Mucosa of rectum (tissue), 2 donors: ENCODE data around the gene CYP1A1.
"Not testable (repeated sequence)": the region's sequence is repeated elsewhere in the genome, so short reads cannot be mapped to it uniquely, and the experiment has no call there.

Experiments used
- H3K27ac ChIP-seq, 2 donors: one replicate each; pipeline ENCODE4 v1.7.0; 2013; ENCODE audit warnings: inconsistent platforms in 2 of 2, low read depth in 2 of 2, low read length in 2 of 2
- H3K27me3 ChIP-seq, 2 donors: one replicate each; pipeline ENCODE4 v1.7.0; 2013; ENCODE audit warnings: low read length in 2 of 2; ENCODE audit not compliant: control insufficient read depth in 2 of 2, insufficient read depth in 2 of 2
- H3K36me3 ChIP-seq, 2 donors: one replicate each; pipeline ENCODE4 v1.7.0; 2013; ENCODE audit warnings: low read length in 2 of 2; ENCODE audit not compliant: control insufficient read depth in 2 of 2, insufficient read depth in 2 of 2
- H3K4me1 ChIP-seq, 2 donors: one replicate each; pipeline ENCODE4 v1.7.0; 2013; ENCODE audit warnings: low read length in 2 of 2, mild to moderate bottlenecking in 1 of 2; ENCODE audit not compliant: control insufficient read depth in 2 of 2, insufficient read depth in 2 of 2
- H3K4me3 ChIP-seq, 2 donors: one replicate each; pipeline ENCODE4 v1.7.0; 2013; ENCODE audit warnings: low read length in 2 of 2
- H3K9ac ChIP-seq, 2 donors: one replicate each; pipeline ENCODE4 v1.7.0; 2013; ENCODE audit warnings: low read length in 2 of 2, low read depth in 1 of 2, mild to moderate bottlenecking in 1 of 2
- H3K9me3 ChIP-seq, 2 donors: one replicate each; pipeline ENCODE4 v1.7.0; 2013; ENCODE audit warnings: low read length in 2 of 2; ENCODE audit not compliant: control insufficient read depth in 2 of 2
- donor health status: healthy.
- donor health status: Normal muscosa, but diverticular disease.

The CYP1A1 gene

DNA sequence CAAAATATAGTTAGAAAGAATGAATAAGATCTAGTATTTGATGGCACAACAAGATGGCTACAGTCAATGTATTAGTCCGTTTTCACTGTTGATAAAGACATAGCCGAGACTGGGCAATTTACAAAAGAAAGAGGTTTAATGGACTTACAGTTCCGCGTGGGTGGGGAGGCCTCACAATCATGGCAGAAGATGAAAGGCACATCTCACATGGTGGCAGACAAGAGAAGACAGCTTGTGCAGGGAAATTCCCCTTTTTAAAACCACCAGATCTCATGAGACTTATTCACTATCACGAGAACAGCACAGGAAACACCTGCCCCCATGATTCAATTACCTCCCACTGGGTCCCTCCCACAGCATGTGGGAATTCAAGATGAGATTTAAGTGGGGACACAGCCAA is 12.9 kb upstream of the CYP1A1 start:
- H3K36me3 ChIP-seq, H3K27me3 ChIP-seq, H3K27ac ChIP-seq, H3K9me3 ChIP-seq, H3K4me1 ChIP-seq, H3K9ac ChIP-seq, H3K4me3 ChIP-seq: not testable (repeated sequence)

DNA sequence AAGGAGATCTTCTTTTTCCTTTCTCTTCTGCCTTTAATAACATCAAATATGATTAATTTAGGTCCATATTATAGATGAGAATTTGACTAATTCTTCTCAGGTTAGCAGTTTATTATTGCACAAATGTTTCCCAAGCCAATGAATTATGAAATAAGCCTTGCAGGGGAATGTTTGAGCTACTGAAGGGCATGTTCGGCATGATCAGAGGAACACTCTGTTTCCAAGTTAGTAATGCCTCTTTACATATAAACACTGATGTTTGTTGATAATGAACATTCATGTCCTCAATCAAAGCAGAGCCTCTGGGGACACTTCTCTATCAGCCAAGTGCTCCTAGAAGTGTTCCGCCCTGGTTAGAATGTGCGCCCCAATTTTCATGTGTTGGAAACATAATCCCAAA is 10.0 kb upstream of the CYP1A1 start:
- H3K4me1 ChIP-seq, result no peaks in the 10 kb centered on the region
- H3K36me3 ChIP-seq, result no peaks in the 10 kb centered on the region
- peaks cover 16% of the 10 kb centered on the region in 2 donors for H3K27me3 ChIP-seq
- no peak overlapping the region for H3K9ac ChIP-seq
- no peaks in the 10 kb centered on the region for H3K9me3 ChIP-seq
- no peak overlapping the region for H3K27ac ChIP-seq
- H3K4me3 ChIP-seq, result no peak overlapping the region

DNA sequence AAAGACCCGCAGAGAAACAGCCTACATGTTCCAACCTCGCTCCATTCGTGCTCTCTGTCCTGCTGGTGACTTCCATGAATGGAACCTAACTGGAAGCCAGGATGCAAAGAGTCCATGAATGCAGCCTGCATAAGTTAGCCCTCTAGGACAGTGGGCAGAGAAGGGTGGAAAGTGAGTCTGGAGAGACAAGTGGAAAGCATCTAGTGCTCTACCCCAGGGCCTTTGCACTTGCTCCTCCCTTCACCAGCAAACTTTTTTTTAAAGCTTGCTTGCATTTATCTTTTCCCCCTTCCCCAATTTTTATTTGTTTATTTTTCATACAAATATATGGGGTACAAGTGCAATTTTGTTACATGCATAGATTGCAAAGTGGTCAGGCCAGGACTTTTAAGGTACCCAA is 7.9 kb upstream of the CYP1A1 start:
- Histone ChIP-seq H3K9ac (no peak overlapping the region), H3K36me3 (no peaks in the 10 kb centered on the region), H3K4me3 (no peak overlapping the region), H3K9me3 (no peaks in the 10 kb centered on the region), H3K27ac (no peak overlapping the region), H3K4me1 (no peaks in the 10 kb centered on the region), H3K27me3 (peaks cover 16 to 18% of the 10 kb centered on the region in 2 donors)

DNA sequence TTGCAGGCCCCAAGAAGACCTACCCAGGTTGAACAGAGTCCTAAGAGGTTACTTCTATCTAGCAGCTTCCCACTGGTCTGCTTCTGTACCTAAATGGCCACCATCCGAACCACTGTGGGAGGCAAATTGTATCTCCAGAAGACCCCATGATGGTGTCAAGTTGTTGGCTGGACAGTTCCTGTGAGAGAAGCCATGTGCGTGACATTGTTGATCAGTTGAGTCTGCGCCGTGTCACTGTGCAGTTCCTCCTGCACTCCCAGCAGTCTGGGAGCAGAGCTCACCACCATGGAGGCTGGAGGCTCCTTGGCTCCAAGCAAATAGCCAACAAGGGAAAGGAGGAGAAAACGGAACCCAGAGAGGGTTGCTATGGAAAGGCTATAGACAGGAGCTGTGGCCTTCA is 7.5 kb upstream of the CYP1A1 start:
- Histone ChIP-seq H3K36me3 (no peaks in the 10 kb centered on the region), H3K4me3 (no peak overlapping the region), H3K9me3 (no peaks in the 10 kb centered on the region), H3K4me1 (no peaks in the 10 kb centered on the region), H3K27me3 (peaks cover 18 to 19% of the 10 kb centered on the region in 2 donors), H3K9ac (no peak overlapping the region), H3K27ac (no peak overlapping the region)

DNA sequence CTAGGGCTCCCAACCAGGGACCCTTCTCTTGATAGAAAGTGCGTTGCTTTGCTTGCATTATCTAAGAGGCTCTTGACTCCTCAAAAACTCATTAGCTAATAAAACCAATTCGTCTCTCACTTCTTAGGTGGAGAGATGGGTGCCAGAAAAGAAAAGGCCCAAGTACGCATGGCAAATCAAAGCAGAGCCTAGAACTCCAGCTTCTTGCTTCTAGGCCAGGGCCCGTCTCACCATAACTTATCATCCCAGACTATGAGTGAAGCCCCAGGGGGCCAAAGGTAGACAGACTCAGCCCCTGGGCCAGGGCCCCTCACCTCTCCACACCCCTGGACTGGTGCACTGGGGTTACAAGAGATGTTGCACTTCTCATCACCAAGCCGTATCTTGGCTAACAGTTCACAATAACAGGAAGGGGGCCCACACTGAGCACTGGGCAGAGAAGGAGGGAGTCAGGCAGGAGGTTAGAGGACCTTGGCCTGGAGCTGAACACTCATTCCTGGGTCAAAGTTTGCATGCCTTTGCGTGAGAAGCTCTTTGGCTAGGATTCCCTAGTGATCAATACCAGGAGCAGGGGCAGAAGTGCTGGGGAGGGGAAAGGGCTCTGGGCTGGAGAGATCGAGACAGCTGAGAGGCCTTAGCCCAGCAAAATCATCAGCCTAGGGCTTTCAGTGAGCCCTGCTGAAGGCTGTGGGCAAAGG is 5.4 kb upstream of the CYP1A1 start:
- Histone ChIP-seq H3K36me3 (no peaks in the 10 kb centered on the region), H3K27me3 (peaks cover 29 to 30% of the 10 kb centered on the region in 2 donors), H3K27ac (no peak overlapping the region), H3K9ac (no peak overlapping the region), H3K4me1 (peaks cover 5 to 7% of the 10 kb centered on the region in 2 donors), H3K9me3 (no peaks in the 10 kb centered on the region), H3K4me3 (no peak overlapping the region)

DNA sequence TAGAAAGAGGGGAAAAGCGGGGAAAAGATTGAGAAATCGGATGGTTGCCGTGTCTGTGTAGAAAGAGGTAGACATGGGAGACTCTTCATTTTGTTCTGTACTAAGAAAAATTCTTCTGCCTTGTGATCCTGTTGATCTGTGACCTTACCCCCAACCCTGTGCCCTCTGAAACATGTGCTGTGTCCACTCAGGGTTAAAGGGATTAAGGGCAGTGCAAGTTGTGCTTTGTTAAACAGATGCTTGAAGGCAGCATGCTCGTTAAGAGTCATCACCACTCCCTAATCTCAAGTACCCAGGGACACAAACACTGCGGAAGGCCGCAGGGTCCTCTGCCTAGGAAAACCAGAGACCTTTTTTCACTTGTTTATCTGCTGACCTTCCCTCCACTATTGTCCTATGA is 4.0 kb upstream of the CYP1A1 start:
- H3K9me3 ChIP-seq, H3K27ac ChIP-seq, H3K4me1 ChIP-seq, H3K9ac ChIP-seq, H3K4me3 ChIP-seq, H3K36me3 ChIP-seq: not testable (repeated sequence)
- H3K27me3 ChIP-seq, result peaks cover 36% of the 10 kb centered on the region in 2 donors

DNA sequence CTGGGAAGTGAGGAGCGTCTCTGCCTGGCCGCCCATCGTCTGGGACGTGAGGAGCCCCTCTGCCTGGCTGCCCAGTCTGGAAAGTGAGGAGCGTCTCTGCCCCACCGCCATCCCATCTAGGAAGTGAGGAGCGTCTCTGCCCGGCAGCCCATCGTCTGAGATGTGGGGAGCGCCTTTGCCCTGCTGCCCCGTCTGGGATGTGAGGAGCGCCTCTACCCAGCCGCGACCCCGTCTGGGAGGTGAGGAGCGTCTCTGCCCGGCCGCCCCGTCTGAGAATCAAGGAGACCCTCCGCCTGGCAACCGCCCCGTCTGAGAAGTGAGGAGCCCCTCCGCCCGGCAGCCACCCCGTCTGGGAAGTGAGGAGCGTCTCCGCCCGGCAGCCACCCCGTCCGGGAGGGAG is 3.4 kb upstream of the CYP1A1 start:
- H3K4me3 ChIP-seq, H3K27ac ChIP-seq, H3K36me3 ChIP-seq, H3K4me1 ChIP-seq, H3K9ac ChIP-seq, H3K9me3 ChIP-seq: not testable (repeated sequence)
- peaks cover 36% of the 10 kb centered on the region in 2 donors for H3K27me3 ChIP-seq

DNA sequence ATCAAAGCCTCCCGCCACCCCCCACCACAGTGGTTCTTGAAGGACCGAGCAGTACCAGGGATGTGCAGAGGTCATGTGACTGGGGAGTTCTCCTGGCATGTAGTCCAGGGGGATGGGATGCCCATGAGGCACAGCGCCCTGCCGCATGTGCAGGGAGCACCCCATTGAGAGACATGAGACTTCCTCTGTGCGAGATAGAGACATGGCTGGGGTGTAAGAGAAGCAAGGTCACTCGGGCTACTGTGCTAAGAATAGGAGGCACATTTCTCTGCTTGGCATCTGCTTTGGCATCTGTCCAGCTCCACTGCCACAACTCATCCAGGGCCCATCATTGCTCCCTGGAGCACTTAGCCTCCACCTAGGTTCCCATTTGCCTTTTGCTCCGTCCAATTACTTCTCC is 2.4 kb upstream of the CYP1A1 start:
- Histone ChIP-seq H3K36me3 (no peaks in the 10 kb centered on the region), H3K27ac (no peak overlapping the region), H3K27me3 (peaks cover 31 to 33% of the 10 kb centered on the region in 2 donors), H3K9me3 (no peaks in the 10 kb centered on the region), H3K4me1 (peaks cover 5 to 7% of the 10 kb centered on the region in 2 donors), H3K4me3 (no peak overlapping the region), H3K9ac (no peak overlapping the region)

DNA sequence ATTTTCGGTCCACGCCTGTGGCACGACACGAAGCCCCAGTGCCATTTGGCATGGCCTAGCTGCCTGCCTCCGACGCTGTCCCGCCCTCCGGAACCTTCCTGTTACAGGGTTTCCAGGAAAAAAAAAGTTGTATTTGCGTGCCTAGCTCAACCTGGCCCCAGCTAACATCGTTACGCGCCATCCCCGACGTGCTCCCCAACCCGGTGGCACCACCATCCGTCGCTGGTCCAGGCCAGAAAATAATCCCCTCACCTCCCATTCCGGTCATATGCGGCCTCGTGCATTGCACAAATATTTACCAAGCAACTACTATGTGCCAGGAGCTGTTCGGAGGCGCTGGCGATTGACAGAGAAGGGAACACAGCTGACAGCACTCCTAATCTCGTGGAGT is 1.4 kb upstream of the CYP1A1 start:
- Histone ChIP-seq H3K27ac (no peak overlapping the region), H3K4me3 (peak overlapping the region; percentile 53 to 61), H3K4me1 (peaks cover 5 to 7% of the 10 kb centered on the region in 2 donors), H3K27me3 (peaks cover 27 to 31% of the 10 kb centered on the region in 2 donors), H3K9me3 (no peaks in the 10 kb centered on the region), H3K36me3 (no peaks in the 10 kb centered on the region), H3K9ac (no peak overlapping the region)

DNA sequence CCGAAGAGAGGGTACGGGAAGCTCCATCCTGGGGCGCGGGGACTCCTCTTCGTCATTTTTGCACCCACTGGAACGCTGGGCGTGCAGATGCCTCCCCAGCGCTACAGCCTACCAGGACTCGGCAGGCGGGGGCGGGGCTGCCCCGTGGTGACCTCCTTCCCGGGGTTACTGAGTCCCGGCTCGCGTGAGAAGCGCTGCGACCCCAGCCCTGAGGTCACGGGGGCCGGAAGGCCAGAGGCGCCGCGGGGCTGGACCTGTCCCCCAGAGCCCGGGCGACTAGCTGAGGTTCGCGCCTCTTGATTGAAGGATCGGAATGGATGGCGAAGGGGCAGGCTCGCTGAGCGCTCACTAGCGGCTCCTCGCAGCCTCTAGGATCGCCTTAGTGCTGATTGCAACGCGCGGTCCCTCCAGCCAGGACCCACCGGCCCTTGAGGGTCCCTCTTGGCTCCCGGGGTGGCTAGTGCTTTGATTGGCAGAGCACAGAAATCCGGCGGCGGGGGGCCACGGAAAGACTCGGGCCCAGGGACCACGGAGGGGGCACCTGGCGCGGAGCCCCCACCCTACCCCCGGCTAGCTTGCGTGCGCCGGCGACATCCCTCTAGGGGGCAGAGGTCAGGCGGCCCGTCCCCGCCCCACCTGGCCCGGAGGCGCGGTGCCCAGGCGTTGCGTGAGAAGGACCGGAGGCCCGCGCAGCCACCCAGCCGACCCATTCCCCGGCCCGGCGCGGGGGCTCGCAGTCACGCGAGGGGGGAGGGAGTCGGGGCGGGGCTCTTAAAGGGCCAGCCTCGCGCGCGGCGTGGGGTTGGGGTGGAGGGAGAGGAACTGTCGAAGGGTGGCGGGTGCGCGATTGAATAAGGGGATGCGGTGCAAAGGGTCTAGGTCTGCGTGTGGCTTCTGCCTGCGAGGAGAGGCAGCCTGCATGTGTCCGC is 781 bp upstream of the CYP1A1 start:
- H3K4me1 ChIP-seq, result peaks cover 5 to 7% of the 10 kb centered on the region in 2 donors
- H3K27me3 ChIP-seq, result peaks cover 23 to 26% of the 10 kb centered on the region in 2 donors
- no peak overlapping the region for H3K27ac ChIP-seq
- peak overlapping the region in 1 of 2 donors; percentile 48 for H3K9ac ChIP-seq
- H3K9me3 ChIP-seq, result no peaks in the 10 kb centered on the region
- no peaks in the 10 kb centered on the region for H3K36me3 ChIP-seq
- H3K4me3 ChIP-seq, result peak overlapping the region; percentile 61 to 64
